IgD-negative memory B cell (primary cell): ENCODE data around the gene PTK7. TPM values are rescaled to one million over a fixed set of nuclear protein-coding genes. Genes with fewer than 3 reads are reported as not detected.

ENCODE experiments used
- H3K27ac Mint-ChIP-seq, 3 donors: one replicate each; pipeline ENCODE4 v1.8.0; 2020 to 2022; ENCODE audit warnings: mild to moderate bottlenecking in 3 of 3, mixed read lengths in 3 of 3, moderate library complexity in 1 of 3
- H3K27me3 Mint-ChIP-seq: one replicate; pipeline ENCODE4 v1.8.0; 2021; ENCODE audit warnings: mixed read lengths
- H3K36me3 Mint-ChIP-seq: one replicate; pipeline ENCODE4 v1.8.0; 2020; ENCODE audit warnings: mild to moderate bottlenecking, mixed read lengths
- H3K4me1 Mint-ChIP-seq, 3 donors: one replicate each; pipeline ENCODE4 v1.8.0; 2020 to 2022; ENCODE audit warnings: mixed read lengths in 3 of 3, mild to moderate bottlenecking in 1 of 3
- H3K4me3 Mint-ChIP-seq, 4 donors: one replicate each; pipeline ENCODE4 v1.8.0; 2020 to 2022; ENCODE audit warnings: mild to moderate bottlenecking in 4 of 4, mixed read lengths in 4 of 4, moderate library complexity in 3 of 4
- H3K9me3 Mint-ChIP-seq, 3 donors: one replicate each; pipeline ENCODE4 v1.8.0; 2020 to 2021; ENCODE audit warnings: mixed read lengths in 3 of 3, mild to moderate bottlenecking in 1 of 3
- polyA plus RNA-seq: library from polyadenylated mRNA; unstranded; fragments of 300-500 nt; fragmentation: Illumina TruSeq; gene quantifications from one replicate; pipeline ENCODE4 v1.2.3, GENCODE V29; 2021

Gene PTK7
- polyA plus RNA-seq, 1 donor from 2014 or later = not detected

GRCh38 chr6:43089467-43089866 is 13.4 kb downstream of the PTK7 start:
- Mint-ChIP-seq H3K36me3 (no peaks in the 10 kb centered on the region), H3K27me3 (peaks cover 8% of the 10 kb centered on the region), H3K27ac (no peak overlapping the region), H3K4me1 (peaks cover 0 to 4% (median 1%) of the 10 kb centered on the region in 3 donors), H3K4me3 (no peak overlapping the region), H3K9me3 (no peaks in the 10 kb centered on the region)

GRCh38 chr6:43089874-43090558 is 13.9 kb downstream of the PTK7 start:
- H3K9me3 Mint-ChIP-seq = no peaks in the 10 kb centered on the region
- no peaks in the 10 kb centered on the region for H3K36me3 Mint-ChIP-seq
- H3K27ac Mint-ChIP-seq = no peak overlapping the region
- H3K27me3 Mint-ChIP-seq = peaks cover 3% of the 10 kb centered on the region
- H3K4me1 Mint-ChIP-seq = peaks cover 0 to 4% (median 1%) of the 10 kb centered on the region in 3 donors
- no peak overlapping the region for H3K4me3 Mint-ChIP-seq

- Mint-ChIP-seq H3K27ac (no peak overlapping the region), H3K4me3 (no peak overlapping the region), H3K4me1 (peaks cover 0 to 4% (median 1%) of the 10 kb centered on the region in 3 donors)
These were observed 14.4 kb downstream of the PTK7 start for GRCh38 chr6:43090559-43090956.

GRCh38 chr6:43091020-43091419 is 14.9 kb downstream of the PTK7 start:
- Mint-ChIP-seq H3K27ac (no peak overlapping the region), H3K4me3 (no peak overlapping the region), H3K4me1 (peaks cover 0 to 4% (median 1%) of the 10 kb centered on the region in 3 donors), H3K36me3 (no peaks in the 10 kb centered on the region), H3K9me3 (no peaks in the 10 kb centered on the region), H3K27me3 (peaks cover 3% of the 10 kb centered on the region)

More at GRCh38 chr6:43090559-43090956, 14.4 kb downstream of the PTK7 start:
- H3K36me3 Mint-ChIP-seq = no peaks in the 10 kb centered on the region
- H3K27me3 Mint-ChIP-seq = peaks cover 3% of the 10 kb centered on the region
- no peaks in the 10 kb centered on the region for H3K9me3 Mint-ChIP-seq

- no peak overlapping the region for H3K27ac Mint-ChIP-seq
- peaks cover 3% of the 10 kb centered on the region for H3K27me3 Mint-ChIP-seq
- peaks cover 0 to 2% (median 1%) of the 10 kb centered on the region in 3 donors for H3K4me1 Mint-ChIP-seq
- no peaks in the 10 kb centered on the region for H3K36me3 Mint-ChIP-seq
- H3K4me3 Mint-ChIP-seq = no peak overlapping the region
- no peaks in the 10 kb centered on the region for H3K9me3 Mint-ChIP-seq
These were observed 15.4 kb downstream of the PTK7 start for GRCh38 chr6:43091436-43091991.

- Mint-ChIP-seq H3K4me3 (no peak overlapping the region), H3K4me1 (peaks cover 0 to 2% (median 1%) of the 10 kb centered on the region in 3 donors), H3K36me3 (no peaks in the 10 kb centered on the region), H3K27me3 (no peaks in the 10 kb centered on the region), H3K27ac (no peak overlapping the region), H3K9me3 (no peaks in the 10 kb centered on the region)
These were observed 16.5 kb downstream of the PTK7 start for GRCh38 chr6:43092635-43093034.

- Mint-ChIP-seq H3K27ac (no peak overlapping the region), H3K4me3 (peak overlapping the region in 1 of 4 donors; percentile 77), H3K4me1 (peaks cover 0 to 2% (median 1%) of the 10 kb centered on the region in 3 donors), H3K27me3 (peaks cover 2% of the 10 kb centered on the region), H3K9me3 (no peaks in the 10 kb centered on the region), H3K36me3 (no peaks in the 10 kb centered on the region)
These were observed 17.5 kb downstream of the PTK7 start for GRCh38 chr6:43093436-43094289.

GRCh38 chr6:43095939-43096338 is 19.8 kb downstream of the PTK7 start:
- no peak overlapping the region for H3K27ac Mint-ChIP-seq
- no peaks in the 10 kb centered on the region for H3K9me3 Mint-ChIP-seq
- no peak overlapping the region for H3K4me3 Mint-ChIP-seq
- peaks cover 0 to 2% (median 1%) of the 10 kb centered on the region in 3 donors for H3K4me1 Mint-ChIP-seq
- H3K36me3 Mint-ChIP-seq = no peaks in the 10 kb centered on the region
- H3K27me3 Mint-ChIP-seq = peaks cover 2% of the 10 kb centered on the region

GRCh38 chr6:43096451-43097097 is 20.5 kb downstream of the PTK7 start:
- Mint-ChIP-seq H3K27me3 (peaks cover 2% of the 10 kb centered on the region), H3K36me3 (no peaks in the 10 kb centered on the region), H3K4me1 (peaks cover 0 to 2% (median 1%) of the 10 kb centered on the region in 3 donors), H3K9me3 (no peaks in the 10 kb centered on the region), H3K27ac (no peak overlapping the region), H3K4me3 (no peak overlapping the region)

GRCh38 chr6:43097098-43097489 is 21.0 kb downstream of the PTK7 start:
- H3K27me3 Mint-ChIP-seq = peaks cover 2% of the 10 kb centered on the region
- no peaks in the 10 kb centered on the region for H3K9me3 Mint-ChIP-seq

GRCh38 chr6:43097502-43097901 is 21.4 kb downstream of the PTK7 start:
- peaks cover 0 to 2% (median 1%) of the 10 kb centered on the region in 3 donors for H3K4me1 Mint-ChIP-seq

More at GRCh38 chr6:43097098-43097489, 21.0 kb downstream of the PTK7 start:
- Mint-ChIP-seq H3K27ac (no peak overlapping the region), H3K36me3 (no peaks in the 10 kb centered on the region), H3K4me1 (peaks cover 0 to 2% (median 1%) of the 10 kb centered on the region in 3 donors), H3K4me3 (no peak overlapping the region)

GRCh38 chr6:43101497-43101896 is 25.4 kb downstream of the PTK7 start:
- Mint-ChIP-seq H3K4me1 (peaks cover 0 to 2% (median 0%) of the 10 kb centered on the region in 3 donors), H3K27me3 (peaks cover 2% of the 10 kb centered on the region), H3K9me3 (no peaks in the 10 kb centered on the region), H3K36me3 (peaks cover 1% of the 10 kb centered on the region), H3K27ac (no peak overlapping the region), H3K4me3 (no peak overlapping the region)

More at GRCh38 chr6:43097502-43097901, 21.4 kb downstream of the PTK7 start:
- H3K27me3 Mint-ChIP-seq = peaks cover 2% of the 10 kb centered on the region
- no peaks in the 10 kb centered on the region for H3K9me3 Mint-ChIP-seq
- H3K4me3 Mint-ChIP-seq = no peak overlapping the region
- no peak overlapping the region for H3K27ac Mint-ChIP-seq
- no peaks in the 10 kb centered on the region for H3K36me3 Mint-ChIP-seq

GRCh38 chr6:43103253-43103876 is 27.3 kb downstream of the PTK7 start:
- Mint-ChIP-seq H3K9me3 (no peaks in the 10 kb centered on the region), H3K36me3 (peaks cover 1% of the 10 kb centered on the region), H3K27ac (no peak overlapping the region), H3K4me3 (no peak overlapping the region), H3K4me1 (peaks cover 0 to 2% (median 0%) of the 10 kb centered on the region in 3 donors), H3K27me3 (peaks cover 2% of the 10 kb centered on the region)

- no peaks in the 10 kb centered on the region for H3K27me3 Mint-ChIP-seq
- H3K9me3 Mint-ChIP-seq = no peaks in the 10 kb centered on the region
- no peak overlapping the region for H3K4me3 Mint-ChIP-seq
- peaks cover 1% of the 10 kb centered on the region for H3K36me3 Mint-ChIP-seq
- H3K4me1 Mint-ChIP-seq = peaks cover 0 to 2% (median 0%) of the 10 kb centered on the region in 3 donors
- no peak overlapping the region for H3K27ac Mint-ChIP-seq
These were observed 29.6 kb downstream of the PTK7 start for GRCh38 chr6:43105538-43106222.
